GM18868 (cell line): ENCODE measurements around the gene ZKSCAN2.

Experiments
- ATAC-seq: cut with Tn5 transposase; IDR thresholded peaks from one replicate; pipeline ENCODE4 v1.9.1; 2021; ENCODE audit warnings: mild to moderate bottlenecking, moderate library complexity; ENCODE audit not compliant: unreplicated experiment

Gene ZKSCAN2

DNA sequence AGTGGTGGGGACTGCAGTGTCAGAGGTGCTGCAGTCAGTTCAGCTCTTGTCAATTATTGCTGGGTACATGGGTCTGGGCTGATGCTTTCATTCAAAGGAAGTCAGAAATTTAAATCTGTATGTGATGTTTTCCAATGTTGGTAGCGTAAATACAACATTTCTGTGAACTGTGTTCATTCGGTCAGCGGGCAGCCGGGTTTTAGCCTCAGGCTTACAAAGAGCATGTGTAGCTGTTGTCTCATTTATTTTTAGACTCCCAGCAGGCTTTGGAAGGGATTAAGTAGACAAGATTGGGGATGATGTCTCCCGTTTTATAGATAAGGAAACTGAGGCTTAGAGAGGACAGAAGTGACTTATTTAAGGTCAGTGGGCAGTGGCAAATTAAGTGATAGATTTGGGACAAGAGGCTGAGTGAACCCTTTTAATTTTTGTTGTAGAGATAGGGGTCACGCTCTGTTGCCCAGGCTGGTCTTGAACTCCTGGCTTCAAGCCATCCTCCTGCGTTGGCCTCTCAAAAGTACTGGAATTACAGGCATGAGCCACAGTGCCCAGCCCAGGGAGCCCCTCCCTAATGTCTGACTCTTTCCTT lies 32.8 kb downstream of the ZKSCAN2 start:
- ATAC-seq, result no peak

DNA sequence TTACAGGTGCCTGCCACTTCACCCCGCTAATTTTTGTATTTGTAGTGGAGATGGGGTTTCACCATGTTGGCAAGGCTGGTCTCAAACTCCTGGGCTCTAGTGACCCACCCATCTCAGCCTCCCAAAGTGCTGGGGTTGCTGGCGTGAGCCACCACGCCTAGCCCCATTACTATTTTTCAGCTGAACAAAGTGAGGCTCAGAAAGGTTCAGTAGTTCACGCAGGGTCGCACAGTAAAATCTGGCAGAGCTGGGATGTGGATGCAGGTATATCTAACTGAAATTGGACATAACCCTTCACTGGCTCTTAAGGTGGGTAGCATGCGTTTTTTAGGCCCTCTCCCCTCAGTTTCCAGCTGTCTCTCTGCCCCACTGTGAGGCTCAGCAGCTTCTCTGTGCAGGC lies 33.7 kb downstream of the ZKSCAN2 start:
- no peak for ATAC-seq

DNA sequence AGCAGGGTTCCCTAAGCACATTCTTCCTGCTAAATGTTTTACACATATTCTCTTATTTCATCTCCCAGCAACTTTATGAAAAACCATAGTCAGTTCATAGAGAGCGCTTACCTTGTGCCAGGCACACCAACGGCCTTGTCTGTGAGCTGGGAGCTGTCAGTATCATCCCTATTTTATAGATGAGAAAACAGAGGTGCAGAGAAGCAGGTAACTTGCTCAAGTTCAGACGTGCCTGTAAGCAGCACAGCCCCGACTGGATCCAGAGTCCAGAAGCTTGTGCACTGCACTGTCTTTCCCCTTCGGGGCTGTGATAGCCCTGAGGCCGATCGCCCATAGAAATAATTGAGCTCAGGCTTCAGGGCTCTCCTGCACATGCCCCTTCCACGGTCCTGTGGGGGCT lies 34.7 kb downstream of the ZKSCAN2 start:
- no peak for ATAC-seq

GRCh38 chr16:25219070-25219737 lies 38.4 kb downstream of the ZKSCAN2 start:
- no peak for ATAC-seq

- no peak for ATAC-seq
These were observed 39.7 kb downstream of the ZKSCAN2 start for GRCh38 chr16:25217921-25218320.

- no peak for ATAC-seq
These were observed 40.5 kb downstream of the ZKSCAN2 start for GRCh38 chr16:25217112-25217511.

DNA sequence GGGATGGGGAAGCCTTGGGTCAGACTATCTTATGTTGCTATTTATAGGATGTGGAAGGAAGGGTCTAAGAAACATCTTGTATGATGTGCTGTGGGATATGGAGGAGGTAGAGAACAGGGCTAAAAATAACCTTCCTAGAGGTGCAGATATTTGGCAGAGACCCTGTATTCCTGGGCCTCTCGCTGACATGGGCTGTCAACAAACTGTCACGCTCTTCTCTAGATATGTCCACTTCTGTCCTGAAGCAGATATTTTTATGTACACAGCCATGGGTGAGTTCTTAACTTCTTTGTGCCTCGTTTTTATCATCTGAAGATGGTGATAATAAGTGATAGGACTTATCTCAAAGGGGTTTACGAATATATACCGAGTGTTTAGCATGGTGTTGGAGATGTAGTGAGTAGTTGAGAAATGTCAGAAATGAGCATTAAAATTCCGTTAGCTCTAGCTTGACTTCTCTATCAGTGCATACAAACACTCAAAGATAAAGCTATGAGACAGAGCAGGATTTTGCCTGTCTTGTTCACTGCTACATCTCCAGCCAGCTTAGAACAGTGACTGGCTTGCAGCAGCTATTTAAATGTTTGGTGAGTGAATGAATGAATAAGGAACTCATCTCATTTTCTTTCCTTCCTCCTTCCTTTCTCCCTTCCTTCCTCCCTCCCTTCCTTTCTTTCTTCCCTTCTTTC lies 43.8 kb downstream of the ZKSCAN2 start:
- no peak for ATAC-seq

- ATAC-seq, result no peak
These were observed 45.0 kb downstream of the ZKSCAN2 start for GRCh38 chr16:25212636-25213035.

DNA sequence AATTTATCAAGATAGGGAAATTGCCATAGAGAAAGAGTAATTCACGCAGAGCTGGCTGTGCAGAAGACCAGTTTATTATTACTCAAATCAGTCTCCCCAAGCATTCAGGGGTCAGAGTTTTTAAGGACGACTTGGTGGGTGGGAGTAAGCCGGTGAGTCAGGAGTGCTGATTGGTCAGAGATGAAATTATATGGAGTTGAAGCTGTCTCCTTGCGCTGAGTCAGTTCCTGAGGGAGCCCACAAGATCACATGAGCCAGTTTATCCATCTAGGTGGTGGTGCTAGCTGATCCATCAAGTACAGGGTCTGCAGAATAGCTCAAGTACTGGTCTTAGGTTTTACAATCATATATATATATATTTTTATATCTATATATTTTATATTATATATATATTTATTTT lies 46.9 kb downstream of the ZKSCAN2 start:
- no peak for ATAC-seq

- ATAC-seq, result no peak
These were observed 58.2 kb downstream of the ZKSCAN2 start for GRCh38 chr16:25199457-25199856.

DNA sequence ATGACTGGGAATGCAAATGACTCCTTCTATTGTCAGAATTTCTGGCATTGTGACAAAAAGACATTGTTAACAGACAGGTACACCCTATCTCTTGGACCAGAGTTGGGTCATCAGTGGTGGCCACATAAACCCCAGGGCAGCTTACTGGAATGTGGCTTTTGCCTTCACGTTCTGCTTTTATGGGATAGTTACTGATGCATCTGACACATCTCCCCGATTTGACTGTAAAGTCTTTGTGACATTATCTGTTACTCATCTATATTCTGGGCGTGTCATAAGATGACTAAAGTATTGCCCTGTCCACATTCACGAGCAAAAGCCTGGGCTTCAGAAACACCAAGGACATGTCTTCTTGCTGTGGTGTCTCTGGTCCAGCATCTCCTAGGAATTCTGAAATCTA lies 59.6 kb downstream of the ZKSCAN2 start:
- no peak for ATAC-seq

DNA sequence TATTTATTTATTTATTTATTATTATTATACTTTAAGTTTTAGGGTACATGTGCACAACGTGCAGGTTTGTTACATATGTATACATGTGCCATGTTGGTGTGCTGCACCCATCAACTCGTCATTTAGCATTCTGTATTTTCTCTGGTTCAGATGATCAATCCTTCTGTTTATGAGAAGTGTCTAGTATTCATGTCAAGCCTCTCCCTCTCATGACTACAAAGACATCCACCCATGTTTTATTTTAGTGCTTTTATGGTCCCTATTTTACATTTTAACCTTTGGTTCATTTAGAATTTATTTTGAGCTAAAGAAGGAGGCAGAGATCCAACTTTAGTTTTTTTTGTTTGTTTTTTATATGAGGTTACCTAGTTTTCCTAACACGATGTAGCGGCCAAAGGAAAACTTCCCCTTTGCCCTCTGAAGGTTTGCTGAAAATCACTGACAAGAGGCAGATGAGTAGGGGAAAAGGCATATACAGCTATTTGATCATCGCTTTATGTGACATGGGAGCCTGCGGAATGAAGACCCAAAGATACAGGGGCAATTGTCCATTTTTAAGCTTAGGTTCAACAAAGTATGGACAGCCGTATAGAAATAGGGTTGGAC lies 63.3 kb downstream of the ZKSCAN2 start:
- ATAC-seq, result no peak

GRCh38 chr16:25192096-25192495 lies 65.5 kb downstream of the ZKSCAN2 start:
- ATAC-seq, result no peak

DNA sequence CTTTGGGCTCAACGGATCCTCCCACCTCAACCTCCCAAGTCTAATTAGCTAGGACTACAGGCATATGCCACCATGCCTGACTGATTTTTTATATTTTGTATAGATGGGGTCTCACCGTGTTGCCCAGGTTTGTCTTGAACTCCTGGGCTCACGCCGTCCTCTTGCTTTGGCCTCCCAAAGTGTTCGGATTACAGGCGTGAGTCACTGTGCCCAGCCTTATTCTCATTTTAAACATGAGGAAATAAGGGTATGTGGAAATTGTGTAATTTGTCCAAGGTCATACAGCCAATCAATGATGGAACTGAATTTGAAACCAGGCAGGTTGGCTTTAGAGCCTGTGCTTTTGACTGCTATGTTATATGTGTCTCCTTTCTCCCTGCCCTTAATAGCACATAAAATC lies 68.3 kb downstream of the ZKSCAN2 start:
- ATAC-seq, result no peak

DNA sequence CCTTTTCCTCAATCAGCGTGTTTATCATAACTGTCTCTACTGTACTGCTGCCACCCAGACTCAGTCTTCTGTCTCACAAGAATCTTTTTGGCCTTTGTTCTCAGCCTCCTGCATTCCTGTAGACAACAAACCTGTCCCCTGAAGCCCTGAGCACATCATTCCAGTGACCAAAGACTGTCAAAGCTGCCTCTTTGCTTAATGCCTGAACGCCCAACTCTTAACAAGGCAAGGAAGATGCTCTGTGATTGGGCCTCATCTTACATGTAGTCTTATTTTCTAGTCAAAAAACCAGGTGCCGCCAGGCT lies 70.2 kb downstream of the ZKSCAN2 start:
- ATAC-seq, result no peak
